Epithelial cell of prostate (primary cell): ENCODE data around the gene CORO2B.

Source experiments
- DNase-seq: peaks from one replicate; pipeline ENCODE4 v3.0.0-alpha.2; 2011; ENCODE audit warnings: low read depth, low spot score
- H3K27ac ChIP-seq: fragments of 450-650 bp; 2 replicates; pipeline ENCODE4 v1.5.1; 2017; ENCODE audit warnings: mild to moderate bottlenecking

CORO2B gene

GRCh38 chr15:68553994-68554720 is 24.6 kb upstream of the CORO2B start:
- no peak overlapping the region for H3K27ac ChIP-seq
- DNase-seq, result no peak

DNA sequence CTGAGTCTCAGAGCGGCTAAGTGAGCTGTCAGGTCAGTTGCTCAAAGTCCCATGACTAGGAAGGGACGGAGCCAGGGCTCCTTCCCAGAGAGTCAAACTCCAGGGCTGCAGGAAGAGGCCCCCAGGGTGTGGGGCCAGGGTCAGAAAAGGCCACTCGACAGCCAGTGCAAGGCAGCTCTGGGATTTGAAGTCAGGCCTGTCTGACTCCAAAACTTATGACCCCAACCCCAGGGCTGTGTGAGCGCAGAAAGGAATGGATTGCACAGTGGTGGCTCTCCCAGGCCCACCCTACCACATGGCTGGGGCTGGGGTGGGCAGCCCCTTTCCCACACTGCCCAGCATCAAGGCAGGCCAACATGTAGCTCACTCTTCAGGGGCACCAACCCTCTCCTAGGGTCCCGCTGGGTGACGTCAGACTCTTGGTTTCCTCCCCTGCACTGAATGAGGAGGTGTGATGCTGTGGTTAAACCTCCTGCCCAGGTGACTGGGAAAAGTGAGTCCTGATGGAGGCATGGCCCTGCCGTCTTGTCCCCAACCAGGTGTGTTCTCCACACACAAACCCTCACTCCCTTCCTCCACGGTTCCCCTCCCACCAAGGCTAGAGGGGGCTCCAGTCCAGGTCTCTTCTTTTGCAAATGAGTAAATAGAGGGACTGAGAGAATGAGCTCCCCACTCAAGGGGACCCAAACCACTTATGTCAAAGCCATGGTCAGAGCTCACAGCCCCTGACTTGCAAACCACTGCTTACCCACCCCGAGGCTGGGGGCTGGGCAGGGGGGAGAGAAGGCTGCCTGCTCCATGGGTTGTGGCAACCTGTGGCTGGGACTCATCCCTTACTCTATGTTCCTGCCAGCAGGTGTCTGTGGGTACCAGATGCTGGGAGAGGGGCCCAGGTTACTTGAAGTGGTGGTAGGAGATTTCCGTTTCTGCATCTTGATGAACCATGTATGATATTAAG is 23.8 kb upstream of the CORO2B start:
- no peak overlapping the region for H3K27ac ChIP-seq
- DNase-seq, result no peak

GRCh38 chr15:68555679-68556037 is 23.1 kb upstream of the CORO2B start:
- no peak for DNase-seq
- no peak overlapping the region for H3K27ac ChIP-seq

GRCh38 chr15:68556139-68556990 is 22.4 kb upstream of the CORO2B start:
- DNase-seq, result no peak
- no peak overlapping the region for H3K27ac ChIP-seq

- H3K27ac ChIP-seq, result no peak overlapping the region
- no peak for DNase-seq
These were observed 21.1 kb upstream of the CORO2B start for GRCh38 chr15:68557469-68558317.

- no peak overlapping the region for H3K27ac ChIP-seq
- no peak for DNase-seq
These were observed 20.2 kb upstream of the CORO2B start for GRCh38 chr15:68558318-68559305.

DNA sequence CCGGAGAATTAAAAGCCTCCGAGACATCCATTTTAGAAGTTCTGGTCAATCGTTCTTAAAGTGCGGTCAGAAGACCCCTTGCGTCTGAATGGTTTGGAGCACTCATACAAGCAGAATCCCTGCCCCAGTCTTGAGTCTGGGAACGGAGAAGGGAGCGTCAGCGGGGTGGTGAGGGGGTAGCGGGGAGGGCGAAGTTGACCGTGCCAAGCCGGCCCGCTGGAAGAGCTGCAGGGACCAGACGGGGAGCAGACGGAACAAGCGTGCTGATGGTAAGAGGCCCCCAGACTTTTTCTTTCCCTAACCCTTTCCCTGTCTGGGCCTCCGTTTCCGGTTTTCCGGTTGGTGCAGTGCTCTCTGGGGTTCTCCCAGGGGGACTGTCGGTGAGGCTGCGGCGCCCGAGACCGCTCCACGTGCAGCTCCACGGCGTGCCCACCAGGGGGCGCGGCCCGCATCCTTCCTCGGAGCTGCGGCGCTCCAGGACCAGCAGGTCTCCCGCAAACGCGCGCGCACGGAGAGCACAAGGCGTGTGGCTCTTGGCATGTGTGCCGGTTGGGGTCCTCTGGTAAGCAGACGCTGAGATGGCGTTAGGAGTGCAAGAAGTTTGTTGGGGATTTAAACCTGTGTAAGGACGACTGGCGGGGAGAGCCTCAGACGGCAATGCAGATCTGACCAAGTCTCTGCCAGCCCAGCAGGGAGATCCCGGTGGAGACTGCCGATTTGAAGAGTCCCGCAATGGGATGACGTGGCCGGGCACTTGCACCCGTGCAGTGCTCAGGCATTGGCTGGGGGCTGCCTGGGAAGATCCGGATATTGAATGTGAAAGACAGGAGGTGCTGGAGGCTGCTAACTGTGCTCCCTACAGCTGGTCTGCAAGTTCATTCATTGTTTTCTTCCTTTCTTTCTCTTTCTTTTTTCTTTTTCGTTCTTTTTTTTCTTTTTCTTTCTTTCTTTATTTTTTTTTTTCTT is 19.2 kb upstream of the CORO2B start:
- H3K27ac ChIP-seq, result no peak overlapping the region
- no peak for DNase-seq

DNA sequence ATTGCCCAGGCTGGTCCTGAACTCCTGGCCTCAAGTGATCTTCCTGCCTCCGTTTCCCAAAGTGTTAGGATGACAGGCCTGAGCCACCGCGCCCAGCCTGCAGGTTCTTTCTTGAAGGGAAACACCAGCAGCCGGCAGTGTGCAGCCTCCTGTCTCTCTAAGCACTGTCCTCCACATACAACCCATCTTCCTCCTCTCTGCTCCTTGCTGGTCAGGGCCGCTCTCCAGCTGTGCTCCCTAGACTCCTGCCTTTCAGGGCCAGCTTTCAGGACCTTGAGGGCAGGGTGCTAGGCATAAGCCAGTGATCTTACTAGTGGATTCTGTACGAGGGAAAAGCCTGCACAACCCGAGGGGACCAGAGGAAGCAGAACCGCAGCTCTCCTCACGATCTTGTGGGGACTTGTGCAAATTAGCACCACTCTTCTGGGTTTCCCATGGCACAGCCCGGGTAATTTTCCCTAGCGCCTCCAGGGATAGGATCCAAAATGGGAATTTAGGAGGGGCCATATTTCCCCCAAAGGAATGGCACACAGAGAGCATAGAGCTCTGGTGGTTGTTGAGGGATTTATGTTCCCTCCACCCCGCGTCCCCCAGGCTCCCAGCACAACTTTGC is 18.2 kb upstream of the CORO2B start:
- H3K27ac ChIP-seq, result no peak overlapping the region
- DNase-seq, result no peak

- H3K27ac ChIP-seq, result no peak overlapping the region
- DNase-seq, result no peak
These were observed 17.5 kb upstream of the CORO2B start for GRCh38 chr15:68561171-68561900.

- H3K27ac ChIP-seq, result no peak overlapping the region
- DNase-seq, result no peak
These were observed 16.9 kb upstream of the CORO2B start for GRCh38 chr15:68561901-68562300.

DNA sequence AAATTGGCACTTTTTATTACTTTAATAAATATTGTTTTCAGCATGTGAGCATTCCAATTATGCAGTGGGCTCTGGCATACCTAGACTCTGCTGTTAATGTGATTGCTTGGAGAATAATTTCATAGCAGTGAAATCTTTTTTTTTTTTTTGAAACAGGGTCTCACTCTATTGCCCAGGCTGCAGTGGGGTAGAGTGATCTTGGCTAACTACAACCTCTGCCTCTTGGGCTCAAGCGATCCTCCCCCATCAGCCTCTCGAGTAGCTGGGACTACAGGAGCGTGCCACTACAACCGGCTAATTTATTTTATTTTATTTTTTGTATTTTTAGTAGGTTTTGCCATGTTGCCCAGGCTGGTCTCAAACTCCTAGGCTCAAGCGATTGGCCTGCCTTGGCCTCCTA is 14.6 kb upstream of the CORO2B start:
- no peak for DNase-seq
- H3K27ac ChIP-seq, result no peak overlapping the region

DNA sequence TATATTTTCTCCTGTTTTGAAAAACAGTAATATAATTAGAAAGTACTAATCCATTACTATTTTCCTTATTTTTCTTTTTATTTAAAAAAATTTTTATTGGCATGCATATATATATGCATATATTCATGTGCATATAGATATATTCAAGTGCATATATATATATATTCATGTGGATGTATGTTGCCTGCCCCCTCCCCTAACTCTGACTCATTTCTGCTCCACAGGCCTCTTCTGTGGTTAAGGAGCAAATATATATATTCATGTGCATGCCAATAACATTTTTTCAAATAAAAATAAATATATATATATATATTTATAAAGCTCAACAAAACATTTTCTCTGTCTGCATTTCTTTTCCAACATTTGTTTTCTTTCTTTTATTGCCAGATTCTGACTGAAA is 13.6 kb upstream of the CORO2B start:
- H3K27ac ChIP-seq, result no peak overlapping the region
- no peak for DNase-seq

- DNase-seq, result no peak
- H3K27ac ChIP-seq, result no peak overlapping the region
These were observed 13.1 kb upstream of the CORO2B start for GRCh38 chr15:68565726-68566125.

DNA sequence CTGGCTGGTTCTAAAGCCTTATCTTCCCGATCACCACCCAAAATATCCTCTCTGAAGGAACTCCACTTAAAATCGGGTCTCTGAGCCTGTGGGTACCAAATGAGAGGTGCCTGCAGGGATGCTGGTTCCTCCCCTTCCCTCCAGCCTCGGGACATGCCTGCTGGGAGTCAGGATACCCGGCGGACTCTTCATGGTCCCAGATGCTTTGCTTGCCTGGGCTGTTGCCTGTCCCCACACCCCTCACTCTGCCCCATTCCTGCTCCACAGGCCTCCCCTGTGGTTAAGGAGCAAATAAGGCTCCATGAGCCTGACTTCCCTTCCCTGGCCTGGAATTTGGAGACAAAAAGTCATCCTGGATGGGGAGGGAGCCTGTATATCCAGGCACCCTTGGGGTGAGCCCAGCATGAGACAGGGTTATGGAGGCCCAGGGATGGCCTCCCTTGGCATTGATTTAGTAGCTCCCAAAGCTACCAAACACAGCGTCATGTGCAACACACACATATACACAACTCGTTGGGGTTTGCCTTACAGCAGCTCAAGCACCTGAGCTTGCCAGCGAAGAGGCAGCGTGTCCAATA is 12.3 kb upstream of the CORO2B start:
- no peak for DNase-seq
- H3K27ac ChIP-seq, result no peak overlapping the region

GRCh38 chr15:68567345-68567744 is 11.4 kb upstream of the CORO2B start:
- DNase-seq, result no peak

DNA sequence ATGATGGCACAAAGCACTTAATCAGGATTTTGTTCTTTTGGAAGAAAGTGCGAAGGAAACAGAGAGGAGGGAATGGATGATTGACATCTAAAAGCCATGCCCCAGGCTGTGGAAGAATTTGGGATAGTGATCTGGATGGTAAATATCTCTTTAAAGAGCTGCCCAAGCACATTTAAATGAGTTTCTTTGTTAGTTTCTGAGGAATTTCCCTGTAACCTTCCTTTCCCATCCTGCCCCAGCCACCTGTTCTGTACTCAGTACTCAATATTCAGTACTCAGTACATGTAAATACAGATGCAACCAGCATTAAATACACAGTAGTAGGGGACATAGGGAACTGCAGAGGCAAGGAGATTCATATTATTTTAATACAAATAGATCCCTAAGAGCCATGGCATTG is 7.8 kb upstream of the CORO2B start:
- H3K27ac ChIP-seq, result no peak overlapping the region
- DNase-seq, result no peak

More at GRCh38 chr15:68567345-68567744, 11.4 kb upstream of the CORO2B start:
- H3K27ac ChIP-seq, result no peak overlapping the region
